GM10248 (cell line): ENCODE results near the gene SYT2.
"Not testable (repeated sequence)": the region's sequence is repeated elsewhere in the genome, so short reads cannot be mapped to it uniquely, and the experiment has no call there.

Experiments
- CTCF ChIA-PET: fragments of 300-600 bp; sonication (Branson Sonifier 250); formaldehyde crosslinking; extraction: SDS; loops from one replicate; lab custom pipeline; 2021; ENCODE audit warnings: antibody characterized with exemption; lab: Yijun Ruan, JAX
- POLR2A ChIA-PET: fragments of 350-650 bp; sonication (Branson Sonifier 250); formaldehyde crosslinking; extraction: SDS; loops from one replicate; lab custom pipeline; 2020; ENCODE audit warnings: antibody characterized with exemption; lab: Yijun Ruan, JAX
- DNase-seq: peaks from one replicate; pipeline ENCODE4 v3.0.0; 2012; ENCODE audit errors: extremely low spot score
- TF ChIP-seq, protein P1 (sequence below): IDR thresholded peaks from 2 replicates; pipeline ENCODE4 v1.5.1; 2012; ENCODE audit warnings: mild to moderate bottlenecking, low read depth; ENCODE audit errors: extremely low read depth, missing control alignments, control extremely low read depth

SYT2 gene

DNA sequence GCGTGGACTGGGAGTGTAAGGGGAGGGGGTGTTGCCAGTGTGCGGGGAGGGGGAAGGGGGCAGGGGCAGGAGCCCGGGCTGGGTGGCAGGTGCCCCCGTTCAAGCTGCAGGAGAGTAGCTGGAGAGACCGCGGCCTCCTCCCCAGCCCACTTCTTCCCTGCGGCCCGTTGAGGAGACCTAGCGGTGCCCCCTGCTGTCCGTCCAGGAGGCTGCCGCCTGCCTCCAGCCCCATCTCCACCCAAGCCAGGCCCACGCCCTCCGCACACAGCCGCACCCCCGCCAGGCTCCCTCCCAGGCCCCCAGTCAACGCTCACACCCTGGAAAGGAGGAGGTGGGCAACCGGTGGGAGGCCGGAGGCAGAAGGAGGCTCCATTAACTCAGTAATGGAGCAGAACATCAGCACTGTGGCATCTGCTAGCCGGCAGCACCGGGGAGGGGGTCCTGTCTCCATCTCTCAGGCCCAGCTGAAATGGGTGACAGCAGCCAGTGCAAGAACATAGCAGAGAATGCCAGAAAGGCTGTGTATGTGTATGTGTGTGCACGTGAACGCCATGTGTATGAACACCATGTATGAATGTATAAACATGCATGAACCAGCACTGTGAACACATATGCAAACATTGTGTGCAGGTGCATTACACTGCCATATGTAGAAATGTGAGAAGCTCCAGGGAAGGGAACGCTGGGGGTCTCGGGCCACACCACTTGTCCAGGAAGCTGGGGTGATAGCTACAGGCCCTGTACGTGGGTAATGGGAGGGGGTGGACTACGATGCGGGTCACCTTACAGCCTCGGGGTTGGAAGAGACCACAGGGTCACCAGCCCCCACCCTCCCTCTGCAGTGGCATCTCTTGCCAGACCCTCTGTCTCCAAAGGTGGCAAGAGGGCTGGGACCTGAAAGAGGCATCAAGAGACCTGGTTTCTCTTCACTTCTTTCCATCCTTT, 84.6 kb downstream of the SYT2 start:
- ChIA-PET POLR2A (no interaction called here), CTCF (interaction anchor here (1.2 to 2.3 kb wide), 8 partner anchors 9 to 165 kb away, joined by 3 to 9 read pairs (median 5); no protein-coding TSS in a partner anchor)
- DNase-seq, result peak; percentile 84
- TF ChIP-seq, protein P1, sequence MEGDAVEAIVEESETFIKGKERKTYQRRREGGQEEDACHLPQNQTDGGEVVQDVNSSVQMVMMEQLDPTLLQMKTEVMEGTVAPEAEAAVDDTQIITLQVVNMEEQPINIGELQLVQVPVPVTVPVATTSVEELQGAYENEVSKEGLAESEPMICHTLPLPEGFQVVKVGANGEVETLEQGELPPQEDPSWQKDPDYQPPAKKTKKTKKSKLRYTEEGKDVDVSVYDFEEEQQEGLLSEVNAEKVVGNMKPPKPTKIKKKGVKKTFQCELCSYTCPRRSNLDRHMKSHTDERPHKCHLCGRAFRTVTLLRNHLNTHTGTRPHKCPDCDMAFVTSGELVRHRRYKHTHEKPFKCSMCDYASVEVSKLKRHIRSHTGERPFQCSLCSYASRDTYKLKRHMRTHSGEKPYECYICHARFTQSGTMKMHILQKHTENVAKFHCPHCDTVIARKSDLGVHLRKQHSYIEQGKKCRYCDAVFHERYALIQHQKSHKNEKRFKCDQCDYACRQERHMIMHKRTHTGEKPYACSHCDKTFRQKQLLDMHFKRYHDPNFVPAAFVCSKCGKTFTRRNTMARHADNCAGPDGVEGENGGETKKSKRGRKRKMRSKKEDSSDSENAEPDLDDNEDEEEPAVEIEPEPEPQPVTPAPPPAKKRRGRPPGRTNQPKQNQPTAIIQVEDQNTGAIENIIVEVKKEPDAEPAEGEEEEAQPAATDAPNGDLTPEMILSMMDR, result peak; percentile 91

DNA sequence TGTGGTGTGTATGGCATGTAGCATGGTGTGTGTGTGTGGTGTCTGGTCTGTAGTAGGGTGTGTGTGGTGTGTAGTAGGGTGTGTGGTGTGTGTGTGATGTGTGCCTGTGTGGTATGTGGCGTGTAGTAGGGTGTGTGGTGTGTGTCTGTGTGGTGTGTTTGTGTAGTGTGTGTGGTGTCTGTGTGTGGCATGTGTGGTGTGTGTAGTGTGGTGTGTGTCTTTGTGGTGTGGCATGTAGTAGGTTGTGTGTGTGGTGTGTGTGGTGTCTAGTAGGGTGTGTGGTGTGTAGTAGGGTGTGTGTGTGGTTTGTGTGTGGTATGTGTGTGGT, 85.5 kb downstream of the SYT2 start:
- DNase-seq, result peak; percentile 32
- CTCF ChIA-PET, result interaction anchor here (1.2 to 2.3 kb wide), 5 partner anchors 8 to 164 kb away, joined by 3 to 9 read pairs (median 5); no protein-coding TSS in a partner anchor
- POLR2A ChIA-PET, result no interaction called here
- TF ChIP-seq, protein P1, result no peak

- ChIA-PET POLR2A (no interaction called here), CTCF (interaction anchor here (1.6 kb wide), 1 partner anchor 160 kb away, joined by 7 read pairs; no protein-coding TSS in a partner anchor)
- TF ChIP-seq, protein P1, result no peak
- no peak for DNase-seq
These were observed 86.0 kb downstream of the SYT2 start for GRCh38 chr1:202624088-202624780.

DNA sequence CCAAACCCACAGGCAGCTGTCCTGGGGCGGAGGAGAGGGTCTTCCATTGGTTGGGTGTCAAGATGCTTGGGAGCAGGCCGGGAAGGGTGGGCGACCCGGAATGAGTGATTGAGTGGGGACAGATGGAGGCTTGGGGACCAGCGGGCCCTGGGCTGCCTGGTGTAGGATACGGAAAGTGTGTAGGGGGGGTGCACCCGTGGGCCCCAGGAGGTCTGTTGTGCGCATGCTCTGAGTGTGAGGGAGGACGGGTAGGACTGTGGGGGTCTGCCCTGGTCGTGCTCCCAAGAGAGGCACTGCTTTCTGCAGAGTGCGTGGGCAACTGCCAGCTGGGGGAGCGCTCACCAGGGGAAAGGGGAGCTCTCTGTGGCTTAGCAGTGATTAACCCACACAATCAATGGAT, 86.8 kb downstream of the SYT2 start:
- CTCF ChIA-PET, result interaction anchor here (1.6 kb wide), 1 partner anchor 159 kb away, joined by 7 read pairs; no protein-coding TSS in a partner anchor
- DNase-seq, POLR2A ChIA-PET: not testable (repeated sequence)

DNA sequence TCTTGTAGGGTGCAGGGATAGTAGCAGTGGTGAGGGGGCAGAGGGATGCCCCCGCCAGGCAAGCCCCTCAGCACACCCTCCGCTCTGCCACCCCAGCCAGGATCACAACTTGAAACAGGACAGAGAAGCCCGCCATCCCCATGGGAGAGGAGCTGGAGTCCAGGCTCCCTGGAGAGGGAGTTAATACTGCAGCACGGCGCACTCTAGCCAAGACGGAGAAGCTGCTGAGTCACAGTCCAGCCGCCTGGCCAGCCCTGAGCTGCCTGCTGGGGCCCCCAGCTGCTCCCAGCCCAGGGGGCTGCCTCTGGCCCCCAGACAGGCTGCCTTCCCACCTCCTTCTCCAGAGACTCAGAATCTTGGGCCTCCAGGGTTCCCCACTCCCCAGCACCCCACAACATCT, 87.2 kb downstream of the SYT2 start:
- TF ChIP-seq, protein P1, result no peak
- ChIA-PET POLR2A (no interaction called here), CTCF (interaction anchor here (1.6 kb wide), 1 partner anchor 159 kb away, joined by 7 read pairs; no protein-coding TSS in a partner anchor)
- DNase-seq, result no peak

DNA sequence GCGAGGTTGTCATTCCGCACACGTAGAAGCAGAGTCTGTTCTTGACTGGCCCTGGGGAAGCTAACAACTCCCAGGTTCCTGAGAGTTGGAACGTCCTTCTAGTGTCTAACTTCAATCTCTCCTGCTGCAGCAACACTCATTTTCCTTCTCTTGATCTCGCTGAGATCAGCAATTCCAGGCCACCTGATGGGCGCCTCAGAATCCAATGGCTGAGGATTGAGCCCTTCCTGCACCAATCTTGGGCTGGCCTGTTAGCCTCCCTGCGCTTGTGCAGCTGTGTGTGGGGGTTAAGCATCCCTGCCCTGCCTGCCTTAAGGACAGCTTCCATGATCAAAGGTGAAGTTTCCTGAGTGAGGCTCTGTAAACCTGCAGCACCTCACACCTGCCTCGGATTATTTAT, 87.9 kb downstream of the SYT2 start:
- no peak for DNase-seq
- TF ChIP-seq, protein P1, result no peak
- POLR2A ChIA-PET, result no interaction called here
- CTCF ChIA-PET, result interaction anchor here (2.3 kb wide), 1 partner anchor 97 kb away, joined by 5 read pairs; no protein-coding TSS in a partner anchor
